ENCODE results near the gene WDR70. TPM values are rescaled to one million over a fixed set of nuclear protein-coding genes. Genes with fewer than 3 reads are reported as not detected.
"Not testable (repeated sequence)": the region's sequence is repeated elsewhere in the genome, so short reads cannot be mapped to it uniquely, and the experiment has no call there.

WDR70 gene
- total RNA-seq, 1 experiment from 2014 or later = 31.3 TPM

DNA sequence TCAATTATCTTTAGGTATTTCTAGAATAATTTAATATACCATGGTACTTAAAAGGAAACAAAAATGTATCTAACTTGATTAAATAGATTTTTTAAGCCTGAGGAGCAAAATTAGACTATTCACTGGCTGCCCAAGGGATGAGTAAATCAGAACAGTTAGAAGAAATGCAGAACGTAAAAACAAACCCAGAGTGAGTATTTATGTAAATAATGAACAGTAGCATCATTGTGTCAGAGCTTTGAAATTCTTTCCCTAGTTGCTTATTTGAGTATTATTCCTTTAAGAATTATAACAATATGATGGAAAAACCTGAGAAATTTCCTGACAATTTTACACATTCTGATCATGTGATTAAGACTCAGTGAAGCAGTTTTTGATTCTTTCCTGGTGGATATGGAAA is 259.8 kb downstream of the WDR70 start:
- no TSS peak for BruUV-seq (replicated peaks)
- H3K36me3 Mint-ChIP-seq (ENCODE audit: insufficient read depth, unreplicated experiment) = no peaks in the 10 kb centered on the region
- ChIA-PET POLR2A (no interaction called here), CTCF (no interaction called here)
- no peaks in the 10 kb centered on the region for H3K27me3 Mint-ChIP-seq (ENCODE audit: insufficient read depth, unreplicated experiment)
- H3K9me3 Mint-ChIP-seq (ENCODE audit: unreplicated experiment) = no peaks in the 10 kb centered on the region
- peaks cover 12% of the 10 kb centered on the region for H3K4me1 Mint-ChIP-seq (ENCODE audit: insufficient read depth, unreplicated experiment)
- TF ChIP-seq, protein P1, sequence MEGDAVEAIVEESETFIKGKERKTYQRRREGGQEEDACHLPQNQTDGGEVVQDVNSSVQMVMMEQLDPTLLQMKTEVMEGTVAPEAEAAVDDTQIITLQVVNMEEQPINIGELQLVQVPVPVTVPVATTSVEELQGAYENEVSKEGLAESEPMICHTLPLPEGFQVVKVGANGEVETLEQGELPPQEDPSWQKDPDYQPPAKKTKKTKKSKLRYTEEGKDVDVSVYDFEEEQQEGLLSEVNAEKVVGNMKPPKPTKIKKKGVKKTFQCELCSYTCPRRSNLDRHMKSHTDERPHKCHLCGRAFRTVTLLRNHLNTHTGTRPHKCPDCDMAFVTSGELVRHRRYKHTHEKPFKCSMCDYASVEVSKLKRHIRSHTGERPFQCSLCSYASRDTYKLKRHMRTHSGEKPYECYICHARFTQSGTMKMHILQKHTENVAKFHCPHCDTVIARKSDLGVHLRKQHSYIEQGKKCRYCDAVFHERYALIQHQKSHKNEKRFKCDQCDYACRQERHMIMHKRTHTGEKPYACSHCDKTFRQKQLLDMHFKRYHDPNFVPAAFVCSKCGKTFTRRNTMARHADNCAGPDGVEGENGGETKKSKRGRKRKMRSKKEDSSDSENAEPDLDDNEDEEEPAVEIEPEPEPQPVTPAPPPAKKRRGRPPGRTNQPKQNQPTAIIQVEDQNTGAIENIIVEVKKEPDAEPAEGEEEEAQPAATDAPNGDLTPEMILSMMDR (IDR thresholded peaks at IDR 0.05; ENCODE audit: unreplicated experiment) = no peak
- H3K27ac Mint-ChIP-seq (ENCODE audit: low read depth, unreplicated experiment) = no peak overlapping the region
- no peak overlapping the region for H3K4me3 Mint-ChIP-seq (ENCODE audit: unreplicated experiment)
- intact Hi-C loops (cut with micrococcal nuclease) = no loop called here
- no peak for DNase-seq (ENCODE audit: unreplicated experiment)

DNA sequence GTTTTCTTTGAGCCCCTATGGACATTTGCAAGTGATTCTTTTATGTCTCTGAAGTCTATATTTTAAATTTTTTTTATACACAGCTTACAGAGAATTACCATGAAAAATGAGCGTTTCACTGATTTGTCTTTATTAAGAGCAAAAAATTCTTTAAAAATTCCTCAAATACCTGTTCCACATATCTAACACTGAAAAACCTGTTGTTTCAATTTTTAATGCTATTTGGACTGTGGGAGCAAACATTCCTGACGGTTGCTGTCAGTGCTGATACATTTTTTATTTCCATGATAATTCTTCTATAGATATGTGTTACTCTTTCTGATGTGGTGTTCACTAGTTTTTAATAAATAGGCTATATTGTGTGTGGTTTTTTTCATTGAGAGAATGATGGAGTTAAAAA is 261.0 kb downstream of the WDR70 start:
- Mint-ChIP-seq H3K27me3 (ENCODE audit: insufficient read depth, unreplicated experiment) (no peaks in the 10 kb centered on the region), H3K27ac (ENCODE audit: low read depth, unreplicated experiment) (no peak overlapping the region), H3K4me3 (ENCODE audit: unreplicated experiment) (no peak overlapping the region), H3K36me3 (ENCODE audit: insufficient read depth, unreplicated experiment) (no peaks in the 10 kb centered on the region), H3K9me3 (ENCODE audit: unreplicated experiment) (peaks cover 10% of the 10 kb centered on the region), H3K4me1 (ENCODE audit: insufficient read depth, unreplicated experiment) (peaks cover 12% of the 10 kb centered on the region)
- no peak for DNase-seq (ENCODE audit: unreplicated experiment)
- no TSS peak for BruUV-seq (replicated peaks)
- intact Hi-C loops (cut with micrococcal nuclease) = no loop called here
- TF ChIP-seq, protein P1 (IDR thresholded peaks at IDR 0.05; ENCODE audit: unreplicated experiment) = no peak
- ChIA-PET CTCF (no interaction called here), POLR2A (interaction anchor here (0.6 to 1.5 kb wide), 3 partner anchors 11 to 16 kb away, joined by 3 to 5 read pairs (median 3); no protein-coding TSS in a partner anchor)

DNA sequence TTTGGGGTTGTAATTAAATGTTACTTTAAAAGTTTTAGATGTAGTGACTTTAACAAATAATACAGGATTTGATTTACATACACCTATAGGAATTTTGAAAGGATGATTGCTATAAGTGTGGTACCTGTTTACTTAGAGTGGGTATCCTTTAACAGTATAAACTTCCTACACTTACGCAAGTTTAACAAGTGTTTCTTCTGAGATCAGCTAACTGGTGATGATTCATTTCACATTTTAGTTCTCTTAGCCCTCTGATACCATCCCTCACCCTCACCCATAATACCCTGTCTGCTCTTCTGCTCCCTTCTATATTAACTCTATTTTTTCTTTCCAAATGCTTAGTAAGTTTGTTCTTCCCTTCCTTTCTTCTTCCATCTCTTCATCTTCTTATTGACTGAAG is 262.8 kb downstream of the WDR70 start:
- Mint-ChIP-seq H3K9me3 (ENCODE audit: unreplicated experiment) (peaks cover 10% of the 10 kb centered on the region), H3K4me1 (ENCODE audit: insufficient read depth, unreplicated experiment) (peaks cover 12% of the 10 kb centered on the region), H3K36me3 (ENCODE audit: insufficient read depth, unreplicated experiment) (no peaks in the 10 kb centered on the region), H3K27ac (ENCODE audit: low read depth, unreplicated experiment) (no peak overlapping the region), H3K4me3 (ENCODE audit: unreplicated experiment) (no peak overlapping the region), H3K27me3 (ENCODE audit: insufficient read depth, unreplicated experiment) (no peaks in the 10 kb centered on the region)
- no TSS peak for BruUV-seq (replicated peaks)
- intact Hi-C loops (cut with micrococcal nuclease) = no loop called here
- ChIA-PET CTCF (no interaction called here), POLR2A (no interaction called here)
- DNase-seq (ENCODE audit: unreplicated experiment) = no peak
- TF ChIP-seq, protein P1 (IDR thresholded peaks at IDR 0.05; ENCODE audit: unreplicated experiment) = no peak

DNA sequence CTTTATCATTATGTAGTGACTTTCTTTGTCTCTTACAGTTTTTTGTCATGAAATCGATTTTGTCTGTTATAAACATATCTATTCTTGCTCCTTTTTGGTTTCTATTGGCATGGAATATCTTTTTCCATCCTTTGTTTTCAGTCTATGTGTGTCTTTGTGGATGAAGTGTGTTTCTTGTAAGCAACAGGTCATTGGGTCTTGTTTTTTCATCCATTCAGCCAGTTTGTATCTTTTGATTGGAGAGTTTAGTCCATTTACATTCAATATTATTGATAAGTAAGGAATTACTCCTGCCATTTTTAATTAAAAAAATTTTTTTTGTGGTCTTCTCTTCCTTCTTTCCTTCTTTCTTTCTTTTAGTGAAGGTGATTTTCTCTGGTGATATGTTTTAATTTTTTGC is 266.6 kb downstream of the WDR70 start:
- intact Hi-C loops (cut with micrococcal nuclease) = no loop called here
- Mint-ChIP-seq H3K4me1 (ENCODE audit: insufficient read depth, unreplicated experiment) (peaks cover 6% of the 10 kb centered on the region), H3K9me3 (ENCODE audit: unreplicated experiment) (peaks cover 10% of the 10 kb centered on the region), H3K27ac (ENCODE audit: low read depth, unreplicated experiment) (no peak overlapping the region), H3K36me3 (ENCODE audit: insufficient read depth, unreplicated experiment) (no peaks in the 10 kb centered on the region), H3K4me3 (ENCODE audit: unreplicated experiment) (no peak overlapping the region), H3K27me3 (ENCODE audit: insufficient read depth, unreplicated experiment) (no peaks in the 10 kb centered on the region)
- ChIA-PET POLR2A (interaction anchor here (0.7 kb wide), 1 partner anchor 56 kb away, joined by 3 read pairs; no protein-coding TSS in a partner anchor), CTCF (no interaction called here)
- DNase-seq (ENCODE audit: unreplicated experiment) = no peak
- TF ChIP-seq, protein P1 (IDR thresholded peaks at IDR 0.05; ENCODE audit: unreplicated experiment) = no peak
- no TSS peak for BruUV-seq (replicated peaks)

DNA sequence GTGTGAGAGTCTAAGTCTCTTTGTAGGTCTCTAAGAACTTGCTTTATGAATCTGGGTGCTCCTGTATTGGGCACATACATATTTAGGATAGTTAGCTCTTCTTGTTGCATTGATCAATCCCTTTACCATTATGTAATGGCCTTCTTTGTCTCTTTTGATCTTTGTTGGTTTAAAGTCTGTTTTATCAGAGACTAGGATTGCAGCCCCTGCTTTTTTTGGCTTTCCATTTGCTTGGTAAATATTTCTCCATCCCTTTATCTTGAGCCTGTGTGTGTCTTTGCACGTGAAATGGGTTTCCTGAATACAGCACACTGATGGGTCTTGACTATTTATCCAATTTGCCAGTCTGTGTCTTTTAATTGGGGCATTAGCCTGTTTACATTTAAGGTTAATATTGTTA is 275.4 kb downstream of the WDR70 start:
- DNase-seq (ENCODE audit: unreplicated experiment); H3K4me3 Mint-ChIP-seq (ENCODE audit: unreplicated experiment); H3K27ac Mint-ChIP-seq (ENCODE audit: low read depth, unreplicated experiment); intact Hi-C loops (cut with micrococcal nuclease); CTCF ChIA-PET; H3K4me1 Mint-ChIP-seq (ENCODE audit: insufficient read depth, unreplicated experiment); BruUV-seq (replicated peaks); H3K27me3 Mint-ChIP-seq (ENCODE audit: insufficient read depth, unreplicated experiment): not testable (repeated sequence)
- Mint-ChIP-seq H3K9me3 (ENCODE audit: unreplicated experiment) (peaks cover 20% of the 10 kb centered on the region), H3K36me3 (ENCODE audit: insufficient read depth, unreplicated experiment) (peaks cover 11% of the 10 kb centered on the region)
- POLR2A ChIA-PET = interaction anchor here (0.7 kb wide), 1 partner anchor 15 kb away, joined by 3 read pairs; no protein-coding TSS in a partner anchor
